Activated CD8-positive, alpha-beta memory T cell treated with anti-CD3 and anti-CD28 coated beads, Interleukin-2, amount 50 U/mL, for 1 hour (primary cell): Measurements from ENCODE around the gene JOSD2.
"Not testable (repeated sequence)": the region's sequence is repeated elsewhere in the genome, so short reads cannot be mapped to it uniquely, and the experiment has no call there.

ENCODE experiments used
- DNase-seq: peaks from one replicate; pipeline ENCODE4 v3.0.0-alpha.2; 2020; ENCODE audit errors: extremely low read depth

JOSD2 gene

GRCh38 chr19:50478901-50479715 lies 31.9 kb downstream of the JOSD2 start:
- DNase-seq: no peak

- no peak for DNase-seq
Observed at GRCh38 chr19:50477751-50478515, 33.1 kb downstream of the JOSD2 start.

GRCh38 chr19:50476907-50477238 lies 34.1 kb downstream of the JOSD2 start:
- no peak for DNase-seq

- DNase-seq: peak; percentile 78
Observed at GRCh38 chr19:50476224-50476906, 34.6 kb downstream of the JOSD2 start, which contains the start of the genes EMC10 and GARIN5A. TSS of gene EMC10 (plus strand) at chr19:50476507. CDS start at chr19:50476545, 38 bp downstream. TSS of gene GARIN5A (minus strand) at chr19:50476848. CDS start at chr19:50476388, 460 bp downstream.

GRCh38 chr19:50475736-50476223 lies 35.2 kb downstream of the JOSD2 start:
- DNase-seq: no peak

- DNase-seq: no peak
Observed at GRCh38 chr19:50475101-50475568, 35.9 kb downstream of the JOSD2 start.

GRCh38 chr19:50473336-50473735 lies 37.7 kb downstream of the JOSD2 start:
- not testable (repeated sequence) for DNase-seq

GRCh38 chr19:50468818-50469217 lies 42.2 kb downstream of the JOSD2 start:
- DNase-seq: no peak

GRCh38 chr19:50467566-50467965 lies 43.4 kb downstream of the JOSD2 start:
- DNase-seq: no peak

- DNase-seq: no peak
Observed at GRCh38 chr19:50466706-50467039, 44.3 kb downstream of the JOSD2 start.

- no peak for DNase-seq
Observed at GRCh38 chr19:50465986-50466705, 44.8 kb downstream of the JOSD2 start.

- no peak for DNase-seq
Observed at GRCh38 chr19:50465000-50465399, 46.0 kb downstream of the JOSD2 start.

GRCh38 chr19:50464348-50464747 lies 46.6 kb downstream of the JOSD2 start:
- DNase-seq: no peak

- no peak for DNase-seq
Observed at GRCh38 chr19:50462970-50463369, 48.0 kb downstream of the JOSD2 start.

- no peak for DNase-seq
Observed at GRCh38 chr19:50461066-50461875, 49.7 kb downstream of the JOSD2 start.

GRCh38 chr19:50460161-50460765 lies 50.7 kb downstream of the JOSD2 start:
- no peak for DNase-seq

- no peak for DNase-seq
Observed at GRCh38 chr19:50459638-50460037, 51.4 kb downstream of the JOSD2 start.

GRCh38 chr19:50459067-50459456 lies 51.9 kb downstream of the JOSD2 start:
- DNase-seq: no peak

- no peak for DNase-seq
Observed at GRCh38 chr19:50458396-50459066, 52.5 kb downstream of the JOSD2 start.

- no peak for DNase-seq
Observed at GRCh38 chr19:50457300-50457699, 53.7 kb downstream of the JOSD2 start.
